OCI-LY3 (cell line): ENCODE results near the gene MUC5B.

Experiments used
- H2AFZ ChIP-seq: fragments of 200-600, 300-600 bp; shearing (Covaris generic); 2 replicates; pipeline ENCODE4 v1.6.0; 2014; ENCODE audit warnings: antibody characterized with exemption, low read depth, low read length
- H3K27ac ChIP-seq: fragments of 200-600, 300-600 bp; sonication (generic); 2 replicates; pipeline ENCODE4 v1.5.1; 2014; ENCODE audit warnings: mild to moderate bottlenecking, low read length, moderate library complexity, mixed read lengths
- H3K27me3 ChIP-seq: fragments of 200-600, 300-600 bp; sonication (generic); 2 replicates; pipeline ENCODE4 v1.6.1; 2014; ENCODE audit warnings: low read depth, low read length, mixed read lengths
- H3K36me3 ChIP-seq: fragments of 200-600, 300-600 bp; sonication (generic); replicated peaks from 2 replicates; pipeline ENCODE3; 2014; ENCODE audit warnings: low read depth, low read length, mixed read lengths
- H3K4me1 ChIP-seq: fragments of 300-600, 200-600 bp; sonication (generic); 2 replicates; pipeline ENCODE4 v1.6.1; 2014; ENCODE audit warnings: low read length, mixed read lengths
- H3K4me2 ChIP-seq: fragments of 200-600, 300-600 bp; sonication (generic); 2 replicates; pipeline ENCODE4 v1.6.1; 2014; ENCODE audit warnings: low read length, mixed read lengths
- H3K4me3 ChIP-seq: fragments of 300-600, 200-600 bp; sonication (generic); 2 replicates; pipeline ENCODE4 v1.5.1; 2014; ENCODE audit warnings: antibody characterized with exemption, mild to moderate bottlenecking, low read length, moderate library complexity
- H3K79me2 ChIP-seq: fragments of 300-600, 200-600 bp; shearing (Covaris generic); 2 replicates; pipeline ENCODE4 v1.6.1; 2014; ENCODE audit warnings: mild to moderate bottlenecking, low read length, mixed read lengths
- H3K9ac ChIP-seq: fragments of 300-600, 200-600 bp; shearing (Covaris generic); 2 replicates; pipeline ENCODE4 v1.6.0; 2014; ENCODE audit warnings: mild to moderate bottlenecking, low read length, moderate library complexity
- H3K9me3 ChIP-seq: fragments of 200-600, 300-600 bp; shearing (Covaris generic); 2 replicates; pipeline ENCODE4 v1.6.1; 2014; ENCODE audit warnings: low read length, mixed read lengths; ENCODE audit not compliant: insufficient read depth
- H4K20me1 ChIP-seq: fragments of 200-600, 300-600 bp; sonication (generic); 2 replicates; pipeline ENCODE4 v1.6.1; 2016; ENCODE audit warnings: low read length, mixed read lengths; ENCODE audit not compliant: insufficient read depth
- EZH2phosphoT487 ChIP-seq: fragments of 200-600 bp; shearing (Covaris generic); IDR thresholded peaks from 2 replicates; pipeline ENCODE4 v1.6.1; 2018; ENCODE audit warnings: antibody characterized with exemption, mixed run types, low read depth
- TF ChIP-seq, protein P1 (sequence below): fragments of 200-600, 300-600 bp; sonication (generic); IDR thresholded peaks from 2 replicates; pipeline ENCODE4 v1.5.1; 2014; ENCODE audit warnings: antibody characterized with exemption, low read length, low read depth

MUC5B gene

DNA sequence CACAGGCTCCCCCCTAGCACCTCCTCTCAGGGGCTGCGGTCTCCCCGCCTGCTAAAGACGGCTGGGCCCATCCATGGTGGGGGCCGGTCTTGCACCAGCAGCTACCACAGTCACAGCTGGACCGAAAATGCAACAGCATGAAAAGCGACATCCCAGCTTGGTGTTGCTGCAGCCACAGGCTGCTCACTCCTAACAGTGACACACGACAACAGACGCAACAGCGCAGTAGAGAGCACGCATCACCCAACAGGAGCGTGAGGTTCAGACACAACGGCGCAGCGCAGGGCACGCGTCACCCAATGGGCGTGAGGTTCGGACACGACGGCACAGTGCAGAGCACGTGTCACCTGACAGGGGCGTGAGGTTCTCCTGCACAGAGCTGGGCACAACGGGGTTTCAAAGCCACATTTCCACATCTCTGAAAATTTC, 62.5 kb downstream of the MUC5B start:
- H3K27me3 ChIP-seq: no peaks in the 10 kb centered on the region
- H3K79me2 ChIP-seq: no peaks in the 10 kb centered on the region
- H3K27ac ChIP-seq: no peak overlapping the region
- no peaks in the 10 kb centered on the region for H3K4me1 ChIP-seq
- no peak overlapping the region for H2AFZ ChIP-seq
- no peak overlapping the region for H3K4me3 ChIP-seq
- peaks cover 5% of the 10 kb centered on the region for H3K36me3 ChIP-seq
- H3K9me3 ChIP-seq: no peaks in the 10 kb centered on the region
- H3K9ac ChIP-seq: no peak overlapping the region
- H3K4me2 ChIP-seq: no peak overlapping the region
- H4K20me1 ChIP-seq: no peaks in the 10 kb centered on the region
- TF ChIP-seq EZH2phosphoT487: no peak
- TF ChIP-seq, protein P1, sequence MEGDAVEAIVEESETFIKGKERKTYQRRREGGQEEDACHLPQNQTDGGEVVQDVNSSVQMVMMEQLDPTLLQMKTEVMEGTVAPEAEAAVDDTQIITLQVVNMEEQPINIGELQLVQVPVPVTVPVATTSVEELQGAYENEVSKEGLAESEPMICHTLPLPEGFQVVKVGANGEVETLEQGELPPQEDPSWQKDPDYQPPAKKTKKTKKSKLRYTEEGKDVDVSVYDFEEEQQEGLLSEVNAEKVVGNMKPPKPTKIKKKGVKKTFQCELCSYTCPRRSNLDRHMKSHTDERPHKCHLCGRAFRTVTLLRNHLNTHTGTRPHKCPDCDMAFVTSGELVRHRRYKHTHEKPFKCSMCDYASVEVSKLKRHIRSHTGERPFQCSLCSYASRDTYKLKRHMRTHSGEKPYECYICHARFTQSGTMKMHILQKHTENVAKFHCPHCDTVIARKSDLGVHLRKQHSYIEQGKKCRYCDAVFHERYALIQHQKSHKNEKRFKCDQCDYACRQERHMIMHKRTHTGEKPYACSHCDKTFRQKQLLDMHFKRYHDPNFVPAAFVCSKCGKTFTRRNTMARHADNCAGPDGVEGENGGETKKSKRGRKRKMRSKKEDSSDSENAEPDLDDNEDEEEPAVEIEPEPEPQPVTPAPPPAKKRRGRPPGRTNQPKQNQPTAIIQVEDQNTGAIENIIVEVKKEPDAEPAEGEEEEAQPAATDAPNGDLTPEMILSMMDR: no peak

DNA sequence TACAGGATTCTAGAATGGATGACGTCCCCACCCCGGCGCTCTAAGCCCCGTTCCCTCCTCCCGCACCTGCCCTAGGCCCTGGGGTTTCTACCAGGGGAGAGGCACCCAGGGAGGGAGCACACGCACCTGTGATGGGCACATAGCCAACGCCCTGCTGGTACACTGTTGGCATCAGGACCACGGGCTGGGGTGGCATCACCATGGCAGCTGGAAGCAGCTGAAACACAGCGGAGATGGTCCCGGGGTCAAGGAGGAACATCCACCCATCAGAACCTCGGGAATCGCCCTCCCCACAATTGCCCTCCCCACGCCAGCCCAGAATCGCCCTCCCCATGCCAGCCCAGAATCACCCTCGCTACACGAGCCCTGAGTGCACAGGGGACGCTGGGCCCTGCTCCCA, 63.0 kb downstream of the MUC5B start:
- peaks cover 5% of the 10 kb centered on the region for H3K36me3 ChIP-seq
- no peaks in the 10 kb centered on the region for H3K4me1 ChIP-seq
- no peaks in the 10 kb centered on the region for H3K27me3 ChIP-seq
- H3K9ac ChIP-seq: no peak overlapping the region
- H3K9me3 ChIP-seq: no peaks in the 10 kb centered on the region
- no peak for TF ChIP-seq EZH2phosphoT487
- TF ChIP-seq, protein P1: no peak
- no peaks in the 10 kb centered on the region for H4K20me1 ChIP-seq
- no peak overlapping the region for H3K4me3 ChIP-seq
- no peak overlapping the region for H2AFZ ChIP-seq
- no peak overlapping the region for H3K4me2 ChIP-seq
- no peaks in the 10 kb centered on the region for H3K79me2 ChIP-seq
- no peak overlapping the region for H3K27ac ChIP-seq

DNA sequence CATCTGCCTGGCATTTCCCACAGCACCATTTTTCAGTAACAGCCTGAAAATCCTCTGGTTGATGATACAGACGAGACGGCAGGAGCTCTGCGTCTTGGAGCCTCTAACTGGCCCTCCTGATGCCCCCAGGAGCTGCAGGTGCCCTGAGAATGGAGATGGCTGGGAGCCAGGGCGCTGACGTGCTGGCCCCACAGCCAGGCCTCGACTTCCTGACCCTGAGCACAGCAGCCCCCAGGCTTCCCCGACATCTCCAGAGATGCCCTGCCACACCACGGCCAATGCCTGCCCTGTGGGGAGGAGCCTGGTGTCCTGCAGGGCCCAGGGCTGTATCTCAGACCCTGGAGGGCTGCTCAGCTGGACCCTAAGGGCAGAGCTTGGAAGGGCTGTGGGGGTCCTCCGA, 65.1 kb downstream of the MUC5B start:
- Histone ChIP-seq H3K4me2 (no peak overlapping the region), H3K36me3 (peaks cover 5% of the 10 kb centered on the region), H3K9me3 (no peaks in the 10 kb centered on the region), H3K4me1 (no peaks in the 10 kb centered on the region), H3K79me2 (no peaks in the 10 kb centered on the region), H3K27ac (no peak overlapping the region), H2AFZ (no peak overlapping the region), H4K20me1 (no peaks in the 10 kb centered on the region), H3K27me3 (no peaks in the 10 kb centered on the region), H3K4me3 (no peak overlapping the region), H3K9ac (no peak overlapping the region)
- TF ChIP-seq, protein P1: no peak
- no peak for TF ChIP-seq EZH2phosphoT487

DNA sequence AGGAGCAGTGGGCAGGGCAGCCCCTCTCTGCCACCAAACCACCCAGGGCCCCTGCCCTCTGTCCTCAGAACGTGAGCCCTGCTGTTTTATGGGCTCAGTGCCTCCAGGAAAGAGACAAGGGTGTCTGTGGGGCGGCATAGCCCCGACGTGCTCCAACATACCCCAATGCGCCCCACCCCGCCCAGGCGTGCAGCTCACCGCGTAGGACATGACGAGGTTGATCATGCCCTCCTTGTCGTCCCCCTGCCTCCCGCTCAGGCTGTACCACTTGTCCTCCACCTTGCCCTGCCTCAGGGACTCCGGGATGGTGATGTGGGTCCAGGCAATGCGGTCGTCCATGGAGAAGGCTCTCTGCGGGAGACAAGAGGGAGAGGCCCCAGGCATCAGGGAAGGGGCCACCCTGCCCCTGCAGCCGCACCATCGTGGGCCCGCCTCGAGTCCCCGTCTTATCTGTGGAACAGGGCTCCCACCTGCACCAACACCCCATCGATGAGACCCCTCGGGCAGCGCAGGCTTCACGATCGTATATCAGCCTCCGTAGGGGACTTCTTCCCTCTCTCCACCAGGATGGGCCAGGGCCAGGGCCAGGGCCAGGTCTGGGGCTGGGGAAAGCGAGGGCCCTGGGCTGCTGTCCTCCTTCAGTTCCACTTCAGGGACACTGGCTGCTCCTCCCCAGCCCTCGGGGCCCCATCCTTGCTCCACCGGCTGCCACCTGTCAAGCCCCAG, 65.7 kb downstream of the MUC5B start:
- H3K4me3 ChIP-seq: no peak overlapping the region
- no peak overlapping the region for H3K4me2 ChIP-seq
- H3K27ac ChIP-seq: no peak overlapping the region
- no peaks in the 10 kb centered on the region for H3K27me3 ChIP-seq
- no peak overlapping the region for H2AFZ ChIP-seq
- H4K20me1 ChIP-seq: no peaks in the 10 kb centered on the region
- no peak overlapping the region for H3K9ac ChIP-seq
- no peaks in the 10 kb centered on the region for H3K9me3 ChIP-seq
- TF ChIP-seq, protein P1: no peak
- no peak for TF ChIP-seq EZH2phosphoT487
- peaks cover 5% of the 10 kb centered on the region for H3K36me3 ChIP-seq
- H3K4me1 ChIP-seq: no peaks in the 10 kb centered on the region
- no peaks in the 10 kb centered on the region for H3K79me2 ChIP-seq
